Neutrophil (primary cell): ENCODE data around the gene SLC16A5.
A peak's percentile ranks its signal among the peaks of the same experiment; 100 is the strongest.

Experiments used
- H3K27ac ChIP-seq: fragments of 200-600 bp; sonication (generic); 2 replicates; pipeline ENCODE4 v1.5.1; 2016; ENCODE audit warnings: mild to moderate bottlenecking, moderate library complexity
- H3K27me3 ChIP-seq: fragments of 200-600 bp; sonication (generic); 2 replicates; pipeline ENCODE4 v1.6.0; 2016; ENCODE audit warnings: mild to moderate bottlenecking
- H3K36me3 ChIP-seq: fragments of 200-600 bp; sonication (generic); 2 replicates; pipeline ENCODE4 v1.5.1; 2017
- H3K4me1 ChIP-seq, 2 experiments: fragments of 200-600 bp in 1 of 2; sonication (generic) in 1 of 2; 1 replicate in 1 of 2; 2 replicates in 1 of 2; pipeline versions ENCODE4 v1.5.1 to v1.6.1; 2013 to 2016; ENCODE audit warnings: low read depth in 1 of 2, low read length in 1 of 2, mild to moderate bottlenecking in 1 of 2, moderate library complexity in 1 of 2; ENCODE audit not compliant: control insufficient read depth in 1 of 2, insufficient read depth in 1 of 2
- H3K4me3 ChIP-seq, 2 experiments: fragments of 200-600 bp in 1 of 2; sonication (generic) in 1 of 2; 1 replicate in 1 of 2; 2 replicates in 1 of 2; pipeline ENCODE4 v1.5.1; 2013 to 2016; ENCODE audit warnings: low read depth in 1 of 2, low read length in 1 of 2, mild to moderate bottlenecking in 1 of 2, moderate library complexity in 1 of 2
- H3K9me3 ChIP-seq: fragments of 200-600 bp; sonication (generic); 2 replicates; pipeline ENCODE4 v1.5.1; 2016
- TF ChIP-seq, protein P1 (sequence below): fragments of 200-600 bp; sonication (generic); IDR thresholded peaks from 2 replicates; pipeline ENCODE4 v1.5.1; 2016; ENCODE audit warnings: antibody characterized with exemption

SLC16A5 gene

GRCh38 chr17:75078284-75079022 lies 9.3 kb upstream of the SLC16A5 start:
- Histone ChIP-seq H3K36me3 (no peaks in the 10 kb centered on the region), H3K9me3 (no peaks in the 10 kb centered on the region), H3K4me3 (no peak overlapping the region), H3K27me3 (no peaks in the 10 kb centered on the region), H3K4me1 (peaks cover 54 to 56% of the 10 kb centered on the region in 2 experiments), H3K27ac (peak overlapping the region; percentile 86)
- TF ChIP-seq, protein P1, sequence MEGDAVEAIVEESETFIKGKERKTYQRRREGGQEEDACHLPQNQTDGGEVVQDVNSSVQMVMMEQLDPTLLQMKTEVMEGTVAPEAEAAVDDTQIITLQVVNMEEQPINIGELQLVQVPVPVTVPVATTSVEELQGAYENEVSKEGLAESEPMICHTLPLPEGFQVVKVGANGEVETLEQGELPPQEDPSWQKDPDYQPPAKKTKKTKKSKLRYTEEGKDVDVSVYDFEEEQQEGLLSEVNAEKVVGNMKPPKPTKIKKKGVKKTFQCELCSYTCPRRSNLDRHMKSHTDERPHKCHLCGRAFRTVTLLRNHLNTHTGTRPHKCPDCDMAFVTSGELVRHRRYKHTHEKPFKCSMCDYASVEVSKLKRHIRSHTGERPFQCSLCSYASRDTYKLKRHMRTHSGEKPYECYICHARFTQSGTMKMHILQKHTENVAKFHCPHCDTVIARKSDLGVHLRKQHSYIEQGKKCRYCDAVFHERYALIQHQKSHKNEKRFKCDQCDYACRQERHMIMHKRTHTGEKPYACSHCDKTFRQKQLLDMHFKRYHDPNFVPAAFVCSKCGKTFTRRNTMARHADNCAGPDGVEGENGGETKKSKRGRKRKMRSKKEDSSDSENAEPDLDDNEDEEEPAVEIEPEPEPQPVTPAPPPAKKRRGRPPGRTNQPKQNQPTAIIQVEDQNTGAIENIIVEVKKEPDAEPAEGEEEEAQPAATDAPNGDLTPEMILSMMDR: no peak

- Histone ChIP-seq H3K9me3 (no peaks in the 10 kb centered on the region), H3K4me3 (no peak overlapping the region), H3K36me3 (no peaks in the 10 kb centered on the region), H3K27ac (no peak overlapping the region), H3K27me3 (no peaks in the 10 kb centered on the region), H3K4me1 (peaks cover 54 to 56% of the 10 kb centered on the region in 2 experiments)
- TF ChIP-seq, protein P1: no peak
Observed at GRCh38 chr17:75079023-75079373, 8.8 kb upstream of the SLC16A5 start.

GRCh38 chr17:75081611-75082540 lies 5.9 kb upstream of the SLC16A5 start:
- no peaks in the 10 kb centered on the region for H3K9me3 ChIP-seq
- H3K4me3 ChIP-seq: no peak overlapping the region
- H3K4me1 ChIP-seq: peaks cover 28 to 29% of the 10 kb centered on the region in 2 experiments
- no peaks in the 10 kb centered on the region for H3K27me3 ChIP-seq
- H3K36me3 ChIP-seq: no peaks in the 10 kb centered on the region
- H3K27ac ChIP-seq: peak overlapping the region; percentile 26
- TF ChIP-seq, protein P1: no peak

DNA sequence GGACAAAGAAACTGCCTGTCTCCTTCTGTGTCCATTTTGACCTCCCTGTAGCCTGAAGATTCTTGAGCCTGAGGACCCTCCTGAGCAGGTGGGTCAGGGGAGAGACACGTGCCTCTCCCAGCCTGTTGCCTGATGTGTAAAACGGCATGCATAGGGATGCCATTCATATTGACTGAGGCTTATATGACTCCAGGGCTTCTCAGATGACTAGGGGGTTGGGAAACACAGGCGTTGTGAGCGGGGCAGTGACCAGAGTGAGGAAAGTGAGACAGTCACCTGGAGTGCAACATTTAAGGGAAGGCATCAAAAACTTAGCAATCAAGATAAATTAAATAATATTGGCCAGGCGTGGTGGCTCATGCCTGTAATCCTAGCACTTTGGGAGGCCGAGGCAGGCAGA lies 5.1 kb upstream of the SLC16A5 start:
- Histone ChIP-seq H3K4me1 (peaks cover 25 to 27% of the 10 kb centered on the region in 2 experiments), H3K9me3 (no peaks in the 10 kb centered on the region)
- TF ChIP-seq, protein P1: no peak

GRCh38 chr17:75084039-75084660 lies 3.6 kb upstream of the SLC16A5 start:
- H3K4me3 ChIP-seq: no peak overlapping the region
- no peaks in the 10 kb centered on the region for H3K27me3 ChIP-seq
- H3K4me1 ChIP-seq: peaks cover 27 to 30% of the 10 kb centered on the region in 2 experiments
- H3K27ac ChIP-seq: no peak overlapping the region
- H3K36me3 ChIP-seq: no peaks in the 10 kb centered on the region
- no peaks in the 10 kb centered on the region for H3K9me3 ChIP-seq
- TF ChIP-seq, protein P1: no peak

More for the DNA sequence above, 5.1 kb upstream of the SLC16A5 start:
- H3K27me3 ChIP-seq: no peaks in the 10 kb centered on the region
- no peak overlapping the region for H3K27ac ChIP-seq
- H3K36me3 ChIP-seq: no peaks in the 10 kb centered on the region
- H3K4me3 ChIP-seq: no peak overlapping the region
